GM21619 (cell line): ENCODE measurements around the gene CREB3L2.
"Not testable (repeated sequence)": the region's sequence is repeated elsewhere in the genome, so short reads cannot be mapped to it uniquely, and the experiment has no call there.

ENCODE experiments used
- ATAC-seq: cut with Tn5 transposase; IDR thresholded peaks from one replicate; pipeline ENCODE4 v1.9.1; 2021; ENCODE audit not compliant: unreplicated experiment

Gene CREB3L2

DNA sequence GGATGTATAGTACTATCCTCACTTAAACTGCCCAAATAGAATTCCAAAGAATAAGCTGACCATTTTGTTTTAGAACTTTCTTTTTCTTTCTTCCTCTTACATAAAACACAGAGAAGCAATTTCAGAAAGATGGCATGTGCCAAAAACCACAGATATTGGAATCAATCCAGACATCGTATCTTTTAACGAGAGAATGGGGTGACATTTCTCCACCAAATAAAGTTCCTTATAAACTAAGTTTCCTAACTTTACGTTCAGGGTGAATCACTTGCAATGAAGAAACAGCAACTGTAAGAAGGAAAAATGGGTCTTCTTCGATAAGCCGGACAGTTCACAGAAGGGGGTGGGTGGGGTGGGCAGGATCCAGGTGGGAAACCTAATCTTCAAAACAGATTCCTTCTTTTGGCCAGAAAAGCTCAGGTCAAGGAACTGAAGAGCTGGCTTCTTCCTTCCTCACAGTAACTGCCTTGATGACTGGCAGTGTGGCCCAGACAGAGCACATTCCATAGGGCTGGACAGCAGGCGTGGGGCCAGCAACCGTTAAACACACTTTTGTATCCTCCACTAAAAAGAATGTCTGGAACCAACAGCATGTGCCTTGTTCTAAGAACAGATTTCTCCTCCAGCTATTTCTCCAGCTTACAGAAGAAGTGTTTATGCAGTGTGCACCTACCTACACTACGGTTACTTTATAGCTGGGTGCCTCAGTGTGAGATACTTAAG is 31.5 kb downstream of the CREB3L2 start:
- no peak for ATAC-seq

DNA sequence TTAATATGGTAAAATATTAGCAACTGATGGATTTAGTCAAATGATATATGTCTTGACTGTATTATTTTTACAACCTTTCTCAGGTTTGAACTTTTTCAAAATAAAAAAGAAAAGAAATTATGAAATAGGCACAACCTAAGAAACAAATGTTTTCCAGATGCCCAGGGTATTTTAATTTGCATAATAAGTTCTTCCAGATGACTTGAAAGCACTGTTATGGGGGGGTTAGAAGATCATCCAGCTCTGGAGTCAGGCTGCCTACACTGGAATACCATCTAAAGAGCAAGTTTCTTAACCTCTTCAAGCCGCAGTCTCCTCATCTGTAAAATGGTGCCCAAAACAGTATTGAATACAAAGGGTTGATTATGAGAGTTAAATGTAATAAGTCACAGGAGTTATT is 32.1 kb downstream of the CREB3L2 start:
- ATAC-seq: no peak

DNA sequence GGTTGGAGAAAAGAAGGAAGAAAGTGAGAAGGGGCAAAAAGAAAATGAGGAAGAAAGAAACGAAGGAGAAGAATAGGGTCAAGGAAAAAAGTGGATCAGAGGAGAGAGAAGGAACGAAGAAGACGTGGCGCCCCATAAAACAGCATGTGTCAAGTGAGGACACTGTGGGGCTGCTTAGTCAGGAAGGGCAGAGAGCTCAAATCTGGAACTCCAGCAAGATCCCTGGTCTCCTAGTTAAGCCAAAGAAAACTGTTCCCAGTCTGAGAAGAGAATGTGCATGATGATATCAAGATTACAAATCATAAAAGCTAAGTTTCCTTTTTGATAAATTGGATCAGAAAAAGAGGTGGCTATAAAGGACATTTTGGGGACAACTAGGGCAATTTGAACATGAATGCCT is 33.0 kb downstream of the CREB3L2 start:
- ATAC-seq: no peak

DNA sequence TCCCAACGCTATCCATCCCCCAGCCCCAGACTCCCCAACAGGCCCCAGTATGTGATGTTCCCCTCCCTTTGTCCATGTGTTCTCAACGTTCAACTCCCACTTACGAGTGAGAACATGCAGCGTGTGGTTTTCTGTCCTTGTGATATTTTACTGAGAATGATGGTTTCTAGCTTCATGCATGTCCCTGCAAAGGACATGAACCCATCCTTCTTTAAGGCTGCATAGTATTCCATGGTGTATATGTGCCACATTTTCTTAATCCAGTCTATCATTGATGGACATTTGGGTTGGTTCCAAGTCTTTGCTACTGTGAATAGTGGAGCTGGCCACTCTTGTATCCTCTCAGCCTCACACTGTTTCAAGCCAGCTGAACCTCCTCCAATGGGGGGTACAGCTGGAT is 33.5 kb downstream of the CREB3L2 start:
- ATAC-seq: not testable (repeated sequence)

DNA sequence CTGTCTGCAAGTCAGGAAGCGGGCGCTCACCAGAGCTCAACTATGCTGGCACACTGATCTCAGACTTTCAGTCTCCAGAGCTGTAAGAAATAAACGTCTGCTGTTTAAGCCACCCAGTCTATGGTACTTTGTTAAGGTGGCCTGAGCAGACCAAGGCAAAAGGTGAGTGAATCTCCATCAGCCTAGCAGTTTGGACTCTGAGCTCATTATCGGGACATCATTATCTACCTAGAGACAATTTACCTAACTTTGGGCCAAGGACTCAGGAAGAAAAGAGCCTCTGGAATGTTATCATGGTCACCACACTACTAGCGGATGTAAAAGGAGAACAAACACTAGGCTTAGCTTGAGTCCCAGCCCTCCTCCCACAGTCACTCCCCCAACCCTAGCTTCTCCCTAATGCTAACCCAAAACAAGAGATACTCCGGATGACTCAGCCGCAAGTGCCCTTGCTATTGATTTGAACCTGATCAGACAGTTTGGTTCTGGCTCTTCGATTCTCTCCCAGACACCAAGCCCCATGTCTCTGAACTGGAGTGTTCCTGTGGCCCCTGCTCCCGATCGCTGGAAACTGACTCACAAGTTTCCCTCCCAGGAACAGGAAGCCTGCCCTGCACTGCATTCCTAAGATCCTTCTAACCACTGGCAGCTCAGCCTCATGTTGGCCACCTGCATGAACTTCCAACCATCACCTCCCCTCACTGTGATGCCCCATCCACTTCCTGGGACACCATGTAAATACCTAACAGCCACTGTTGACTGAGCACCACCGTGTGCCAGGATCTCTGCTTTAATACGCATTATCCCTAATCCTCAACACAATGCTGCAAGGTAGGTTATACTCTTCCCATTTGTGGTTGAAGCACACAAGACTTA is 34.5 kb downstream of the CREB3L2 start:
- ATAC-seq: no peak

DNA sequence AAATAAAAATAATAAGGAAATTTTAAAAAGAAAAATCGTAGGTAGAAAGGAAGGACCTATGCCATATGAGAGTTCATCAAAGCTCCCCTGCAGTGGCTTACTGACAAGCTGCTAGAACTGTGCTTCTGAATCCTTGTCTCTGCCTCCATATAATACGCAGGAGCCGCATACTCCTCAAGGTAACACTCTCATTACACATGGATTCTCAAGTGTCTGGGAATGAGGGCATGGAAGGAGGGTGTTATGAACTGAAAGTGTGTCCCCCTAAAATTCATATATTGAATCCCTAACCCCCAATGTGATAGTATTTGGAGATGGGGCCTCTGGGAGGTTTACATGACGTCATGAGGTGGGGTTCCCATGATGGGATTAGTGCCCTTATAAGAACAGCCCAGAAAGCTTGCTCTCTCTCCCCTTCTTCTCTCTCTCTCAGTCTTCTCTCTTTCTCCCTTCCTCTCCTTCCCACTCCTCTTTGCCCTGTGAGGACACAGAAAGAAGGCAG is 35.2 kb downstream of the CREB3L2 start:
- ATAC-seq: no peak

DNA sequence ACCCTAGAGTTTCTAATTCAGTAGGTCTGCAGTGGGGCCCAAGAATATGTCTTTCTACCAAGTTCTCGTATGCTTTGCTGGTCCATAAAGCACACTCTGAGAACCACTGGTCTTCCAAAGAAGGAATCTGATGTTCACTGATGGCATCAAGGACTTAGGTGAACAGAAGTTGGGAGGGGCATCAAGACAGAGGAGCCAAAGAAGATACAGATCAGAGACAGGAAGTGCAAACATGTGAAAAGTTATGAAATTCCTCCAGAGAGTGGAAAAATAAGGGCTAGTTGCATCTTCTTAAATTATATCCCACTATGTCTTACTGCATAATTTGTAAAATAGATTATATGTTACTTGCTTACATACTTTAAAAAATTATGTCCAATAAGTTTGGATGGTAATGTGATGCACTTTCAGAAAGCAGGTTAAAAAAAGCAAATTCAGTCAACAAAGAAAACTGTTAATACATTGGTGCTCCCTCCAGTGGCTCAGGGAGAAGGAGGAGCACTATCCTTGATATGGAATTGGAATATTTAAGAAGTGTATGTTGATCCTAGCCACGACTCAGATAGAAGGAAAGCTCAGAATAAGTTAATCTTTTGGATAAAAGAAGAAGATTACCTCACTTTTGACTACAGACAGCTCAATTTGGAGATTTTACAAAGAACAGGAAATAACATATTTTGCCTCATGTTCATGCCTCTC is 35.8 kb downstream of the CREB3L2 start:
- ATAC-seq: no peak

DNA sequence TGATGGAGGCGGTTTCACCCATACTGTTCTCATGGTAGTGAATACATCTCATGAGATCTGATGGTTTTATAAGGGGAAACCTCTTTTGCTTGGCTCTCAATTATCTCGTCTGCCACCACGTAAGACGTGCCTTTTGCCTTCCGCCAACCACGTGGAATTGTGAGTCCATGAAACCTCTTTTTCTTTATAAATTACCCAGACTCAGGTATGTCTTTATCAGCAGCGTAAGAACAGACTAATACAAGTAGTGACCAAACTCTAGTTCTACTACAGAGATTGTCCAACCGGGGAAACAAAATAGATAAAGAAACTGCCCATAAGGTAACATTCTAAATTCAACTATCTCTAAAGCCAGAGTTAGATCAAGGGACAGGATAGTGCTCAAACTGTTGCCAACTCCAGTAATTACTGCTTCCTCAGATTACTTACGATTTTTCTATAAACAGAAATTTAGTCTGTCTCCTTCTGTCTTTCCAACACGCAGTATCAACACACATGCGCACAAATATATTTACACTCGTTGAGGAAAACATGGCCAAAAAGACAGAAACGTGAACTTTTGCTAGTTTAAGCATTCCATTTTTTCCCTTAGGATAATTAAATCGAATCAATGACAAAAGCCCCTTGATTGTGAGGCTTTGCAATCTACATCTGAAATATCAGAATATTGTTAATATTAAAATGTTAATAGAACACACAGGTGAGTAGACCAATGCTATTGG is 36.9 kb downstream of the CREB3L2 start:
- no peak for ATAC-seq

DNA sequence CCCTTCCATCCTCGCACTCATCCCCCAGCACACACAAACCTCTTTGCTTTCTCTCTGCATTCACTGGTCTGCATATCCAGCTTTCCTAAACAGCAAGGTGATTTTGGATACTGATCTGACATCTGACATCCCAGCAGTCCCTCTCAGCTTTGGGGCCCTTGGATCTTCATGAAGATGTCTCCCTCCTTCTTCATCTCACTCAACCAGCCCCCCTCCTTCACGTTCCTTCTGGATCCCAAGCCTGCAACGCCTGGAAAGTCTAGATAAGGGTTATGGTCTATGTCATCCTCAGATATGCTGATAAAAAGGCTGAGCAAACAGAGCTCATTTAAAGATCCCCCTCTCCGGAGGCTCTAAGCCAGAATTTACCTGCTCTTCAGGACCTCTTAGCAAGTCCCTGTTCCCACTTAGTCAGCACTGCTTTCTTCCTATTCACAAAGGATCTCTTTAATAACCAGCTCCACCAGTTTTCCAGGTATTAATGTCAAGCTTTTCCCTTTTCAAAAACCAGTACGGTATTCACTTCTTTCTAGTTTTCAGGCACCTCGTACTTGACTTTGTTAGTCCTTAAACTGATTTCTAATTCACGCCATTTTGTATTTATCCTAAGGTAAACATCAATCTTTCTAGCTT is 38.9 kb downstream of the CREB3L2 start:
- ATAC-seq: no peak

DNA sequence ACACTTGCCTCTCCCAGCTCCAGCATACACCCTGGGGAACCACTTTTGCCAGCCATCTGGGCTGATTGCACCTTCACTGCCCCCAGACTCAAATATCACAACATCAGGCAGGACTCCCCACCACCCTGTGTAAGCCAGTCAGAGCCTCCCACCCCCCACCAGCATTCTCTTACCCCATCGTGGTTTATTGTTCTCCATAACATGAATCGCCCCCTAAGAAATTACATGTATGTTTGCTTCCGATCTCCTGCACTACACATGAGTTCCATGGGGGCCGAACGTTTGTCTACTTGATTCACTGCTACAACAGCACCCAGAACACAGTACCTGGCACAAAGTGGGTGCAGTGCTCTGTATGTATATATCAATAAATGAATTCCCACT is 39.4 kb downstream of the CREB3L2 start:
- ATAC-seq: no peak

DNA sequence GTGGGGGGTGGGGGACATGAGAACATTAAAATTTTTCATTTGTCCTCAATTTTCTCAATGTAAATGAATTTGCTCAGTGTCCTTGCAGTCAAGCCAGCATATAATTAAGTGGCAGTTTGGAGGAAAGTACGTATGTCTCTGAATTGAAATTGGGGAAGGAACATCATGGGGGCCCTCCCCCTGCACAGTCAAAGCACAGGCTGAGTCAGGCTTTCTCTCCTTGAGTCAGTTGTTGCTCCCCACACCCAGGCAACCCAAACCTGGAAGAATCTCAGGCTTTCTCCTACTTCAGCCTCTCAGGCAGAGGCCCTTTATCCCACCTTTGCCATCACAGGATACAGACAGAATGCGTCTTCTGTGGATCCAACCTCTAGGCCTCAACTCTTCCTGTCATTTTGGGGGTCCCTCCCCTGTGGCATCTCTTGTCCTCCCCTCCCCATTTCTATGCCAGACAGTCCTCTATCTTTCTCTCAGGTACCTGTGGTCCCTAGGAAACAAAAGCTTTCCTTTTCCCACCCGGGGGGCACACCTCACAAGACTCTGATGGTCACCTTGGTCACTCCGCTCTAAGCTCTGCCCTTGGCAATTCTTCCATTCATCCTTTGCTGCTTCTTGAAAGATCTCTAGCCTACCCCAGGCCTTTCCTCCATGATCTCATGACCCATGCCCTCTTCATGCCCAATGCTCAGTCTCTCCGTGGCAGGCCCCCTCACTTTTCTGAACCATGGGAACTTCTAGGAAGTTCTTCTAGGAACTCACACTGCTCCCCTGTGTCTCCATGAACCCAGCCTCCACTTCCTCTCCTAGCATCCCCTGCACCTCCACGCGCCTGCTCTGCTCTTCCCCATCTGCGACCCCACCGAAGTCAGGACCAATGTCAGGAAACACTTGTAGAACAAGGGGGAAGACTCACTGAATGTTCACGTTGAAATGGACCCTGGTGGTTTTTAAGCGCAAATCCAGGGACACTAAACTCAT is 40.4 kb downstream of the CREB3L2 start:
- peak; percentile 71 for ATAC-seq

DNA sequence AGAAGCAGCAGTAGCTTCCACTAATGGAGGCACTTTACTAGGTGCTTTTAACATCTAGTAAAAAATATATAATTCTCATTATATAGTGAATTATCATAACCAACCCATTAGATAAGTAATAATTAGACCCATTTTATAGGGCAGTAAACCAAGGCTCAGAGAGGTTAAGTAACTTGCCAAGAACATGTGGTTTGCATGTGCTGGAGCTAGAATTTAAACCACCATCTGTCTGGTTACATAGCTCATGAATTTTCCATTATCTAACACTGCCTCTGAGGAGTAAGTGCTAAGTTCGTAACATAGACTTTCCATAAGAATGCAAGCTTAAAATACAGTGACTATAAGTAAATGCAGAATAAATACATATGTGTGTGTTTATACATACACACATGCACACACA is 41.9 kb downstream of the CREB3L2 start:
- ATAC-seq: no peak

DNA sequence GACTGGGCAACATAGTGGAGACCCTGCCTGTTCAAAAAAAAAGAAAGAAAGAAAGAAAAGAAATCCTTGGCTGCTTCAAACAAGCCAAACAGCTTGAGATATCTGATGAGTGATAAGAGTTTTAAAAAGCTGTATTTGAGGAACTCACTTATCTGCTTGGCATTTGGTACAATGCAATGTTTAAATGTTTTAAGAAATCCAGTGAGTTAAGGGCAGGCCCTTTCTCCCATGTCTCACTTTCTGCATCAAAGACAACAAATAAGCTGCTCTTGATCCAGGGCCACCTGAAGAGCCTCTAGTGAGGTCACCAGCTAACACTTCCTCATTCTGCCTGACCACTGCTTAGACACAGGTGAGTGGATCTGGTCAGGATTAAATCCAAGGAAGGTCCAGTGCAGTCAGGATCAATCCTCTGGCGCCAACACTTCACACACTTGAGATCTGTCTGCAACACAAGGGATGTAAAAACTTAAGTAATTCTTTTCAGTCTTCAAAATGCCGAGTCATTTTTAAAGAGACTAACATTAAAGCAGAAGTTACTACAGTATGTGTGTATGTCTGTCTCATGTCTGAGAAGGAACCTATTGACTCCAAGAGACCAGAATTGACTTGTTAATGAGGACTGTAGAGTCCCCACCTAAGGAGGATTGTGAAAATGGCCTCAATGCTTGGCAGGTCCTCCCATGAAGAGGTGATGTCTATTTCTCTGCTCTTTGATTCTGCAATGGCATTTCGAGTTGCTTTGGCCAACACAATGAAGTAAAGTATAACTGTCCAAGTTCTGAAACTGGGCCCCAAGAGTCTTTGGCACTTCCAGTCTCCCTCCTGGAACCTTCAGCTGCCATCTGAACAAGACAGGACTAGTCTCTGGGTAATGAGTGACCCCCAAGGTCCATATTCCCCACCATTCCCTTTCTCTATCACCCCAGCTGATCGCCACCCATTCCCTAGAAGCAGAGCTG is 43.1 kb downstream of the CREB3L2 start:
- ATAC-seq: no peak

DNA sequence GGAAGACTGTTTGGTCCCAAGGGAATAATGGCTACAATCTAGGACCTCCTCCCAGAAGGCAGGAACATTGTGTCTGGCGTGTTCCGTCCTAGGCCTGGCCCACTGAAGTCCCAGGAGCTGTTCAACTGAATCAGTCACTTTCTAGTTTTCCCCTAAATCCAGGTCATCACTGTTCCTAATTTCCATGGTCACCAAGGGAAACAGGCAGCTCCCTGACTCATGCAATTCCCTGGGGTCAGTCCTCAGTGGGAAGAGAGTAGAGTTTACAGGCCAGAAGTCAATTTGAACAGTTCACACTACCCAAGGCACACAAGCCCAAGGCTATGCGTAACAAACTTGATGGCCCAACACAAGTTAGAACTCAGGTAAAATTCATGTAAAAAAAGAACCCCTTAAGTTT is 44.0 kb downstream of the CREB3L2 start:
- ATAC-seq: no peak

DNA sequence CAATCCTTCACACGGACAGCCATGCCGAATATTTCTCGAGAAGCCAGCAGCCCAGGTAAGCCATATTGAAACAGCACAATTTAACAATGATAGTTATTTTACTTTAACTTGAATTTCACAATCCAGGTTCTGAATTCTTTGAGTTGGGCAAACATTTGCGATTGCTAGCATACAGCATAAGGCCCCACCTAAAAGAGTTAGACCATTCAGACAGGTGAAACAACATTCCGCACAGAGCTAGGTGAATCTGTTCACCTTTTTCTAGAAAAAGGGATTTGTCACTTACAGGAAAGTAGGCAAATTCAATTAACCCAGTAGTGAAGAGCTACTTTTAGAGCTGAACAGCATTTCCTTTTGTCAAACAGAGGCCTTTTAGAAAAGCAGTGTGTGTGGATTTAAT is 45.3 kb downstream of the CREB3L2 start:
- ATAC-seq: no peak

DNA sequence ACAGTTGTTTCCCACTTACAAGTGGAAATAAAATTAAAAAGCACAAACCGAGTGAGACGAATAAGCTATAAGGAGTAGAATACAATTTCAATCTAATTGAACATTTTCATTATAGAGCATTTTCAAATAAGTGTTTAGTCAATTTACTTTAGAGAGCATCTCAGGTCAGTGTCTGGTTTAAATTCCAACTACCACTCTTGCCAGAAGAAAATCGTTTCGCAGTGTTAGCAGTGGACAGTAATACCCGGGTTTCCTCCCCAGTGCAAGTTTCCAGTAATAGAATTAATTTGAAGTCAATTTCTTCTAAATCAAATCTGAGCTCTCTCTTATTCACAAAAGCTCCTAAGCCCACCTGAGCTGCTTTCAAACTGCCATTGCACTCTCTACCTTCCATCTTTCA is 45.7 kb downstream of the CREB3L2 start:
- ATAC-seq: no peak

DNA sequence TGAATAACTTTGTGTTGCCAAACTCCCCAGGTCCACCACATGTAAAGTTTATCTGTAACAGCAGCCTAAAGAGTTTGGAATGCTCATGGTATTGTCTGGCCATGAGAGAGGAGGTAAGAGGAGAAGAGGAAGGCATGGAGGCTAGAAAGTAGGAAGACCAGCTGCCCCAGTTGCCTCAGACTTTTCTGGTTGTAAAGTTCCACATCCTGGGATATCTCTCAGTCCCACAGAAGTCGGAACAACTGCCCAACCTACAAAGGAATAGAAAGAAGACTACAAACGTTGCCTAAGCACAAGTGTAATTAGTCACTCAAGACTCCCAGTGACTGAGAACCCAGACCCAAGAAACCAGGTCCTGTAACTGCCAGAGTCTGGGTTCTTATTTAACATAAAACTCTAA is 47.3 kb downstream of the CREB3L2 start:
- ATAC-seq: no peak
